Measurements from ENCODE around the gene ASIC5. TPM values are rescaled to one million over a fixed set of nuclear protein-coding genes. Genes with fewer than 3 reads are reported as not detected.

ASIC5 gene
- total and polyA plus RNA-seq, 9 donors, result 0.19 TPM; not detected in 8

- Histone ChIP-seq H3K4me1 (ENCODE audit: control insufficient read depth, insufficient read depth, low read length) (no peaks in the 10 kb centered on the region), H3K4me3 (ENCODE audit: low read length) (no peak overlapping the region), H3K27ac (ENCODE audit: low read length) (no peak overlapping the region), H3K27me3 (ENCODE audit: control insufficient read depth, insufficient read depth, low read length) (no peaks in the 10 kb centered on the region), H3K9me3 (replicated peaks; ENCODE audit: control insufficient read depth, low read depth, low read length) (no peaks in the 10 kb centered on the region), H3K36me3 (ENCODE audit: control insufficient read depth, insufficient read depth, low read length) (no peaks in the 10 kb centered on the region)
- no peak for DNase-seq
Observed at GRCh38 chr4:155842080-155842479, 24.0 kb downstream of the ASIC5 start.

GRCh38 chr4:155837203-155837796, 28.8 kb downstream of the ASIC5 start:
- H3K27me3 ChIP-seq (ENCODE audit: control insufficient read depth, insufficient read depth, low read length), result no peaks in the 10 kb centered on the region
- H3K4me1 ChIP-seq (ENCODE audit: control insufficient read depth, insufficient read depth, low read length), result no peaks in the 10 kb centered on the region
- no peaks in the 10 kb centered on the region for H3K36me3 ChIP-seq (ENCODE audit: control insufficient read depth, insufficient read depth, low read length)
- WGBS (ENCODE audit: insufficient coverage), result 57% methylated on average over 1 of the region's 1 CpG
- DNase-seq, result no peak
- no peak overlapping the region for H3K4me3 ChIP-seq (ENCODE audit: low read length)
- H3K9me3 ChIP-seq (replicated peaks; ENCODE audit: control insufficient read depth, low read depth, low read length), result no peaks in the 10 kb centered on the region
- no peak overlapping the region for H3K27ac ChIP-seq (ENCODE audit: low read length)

- H3K36me3 ChIP-seq (ENCODE audit: control insufficient read depth, insufficient read depth, low read length), result no peaks in the 10 kb centered on the region
- no peaks in the 10 kb centered on the region for H3K27me3 ChIP-seq (ENCODE audit: control insufficient read depth, insufficient read depth, low read length)
- DNase-seq, result no peak
- H3K27ac ChIP-seq (ENCODE audit: low read length), result no peak overlapping the region
- H3K9me3 ChIP-seq (replicated peaks; ENCODE audit: control insufficient read depth, low read depth, low read length), result no peaks in the 10 kb centered on the region
- H3K4me1 ChIP-seq (ENCODE audit: control insufficient read depth, insufficient read depth, low read length), result no peaks in the 10 kb centered on the region
- no peak overlapping the region for H3K4me3 ChIP-seq (ENCODE audit: low read length)
Observed at GRCh38 chr4:155832664-155833063, 33.4 kb downstream of the ASIC5 start.

- Histone ChIP-seq H3K27me3 (ENCODE audit: control insufficient read depth, insufficient read depth, low read length) (no peaks in the 10 kb centered on the region), H3K4me1 (ENCODE audit: control insufficient read depth, insufficient read depth, low read length) (no peaks in the 10 kb centered on the region), H3K9me3 (replicated peaks; ENCODE audit: control insufficient read depth, low read depth, low read length) (no peaks in the 10 kb centered on the region), H3K36me3 (ENCODE audit: control insufficient read depth, insufficient read depth, low read length) (no peaks in the 10 kb centered on the region), H3K27ac (ENCODE audit: low read length) (no peak overlapping the region), H3K4me3 (ENCODE audit: low read length) (no peak overlapping the region)
- no CpG with 5 or more reads among the region's 3 CpGs for WGBS (ENCODE audit: insufficient coverage)
- DNase-seq, result no peak
Observed at GRCh38 chr4:155828628-155829027, 37.4 kb downstream of the ASIC5 start.

GRCh38 chr4:155822572-155822971, 43.5 kb downstream of the ASIC5 start:
- H3K27me3 ChIP-seq (ENCODE audit: control insufficient read depth, insufficient read depth, low read length), result no peaks in the 10 kb centered on the region
- no CpG with 5 or more reads among the region's 3 CpGs for WGBS (ENCODE audit: insufficient coverage)

GRCh38 chr4:155820887-155821518, 45.1 kb downstream of the ASIC5 start:
- H3K4me3 ChIP-seq (ENCODE audit: low read length), result no peak overlapping the region
- no peak overlapping the region for H3K27ac ChIP-seq (ENCODE audit: low read length)
- DNase-seq, result no peak
- H3K4me1 ChIP-seq (ENCODE audit: control insufficient read depth, insufficient read depth, low read length), result no peaks in the 10 kb centered on the region
- no CpG with 5 or more reads among the region's 4 CpGs for WGBS (ENCODE audit: insufficient coverage)
- H3K36me3 ChIP-seq (ENCODE audit: control insufficient read depth, insufficient read depth, low read length), result no peaks in the 10 kb centered on the region
- no peaks in the 10 kb centered on the region for H3K27me3 ChIP-seq (ENCODE audit: control insufficient read depth, insufficient read depth, low read length)
- H3K9me3 ChIP-seq (replicated peaks; ENCODE audit: control insufficient read depth, low read depth, low read length), result no peaks in the 10 kb centered on the region

More at GRCh38 chr4:155822572-155822971, 43.5 kb downstream of the ASIC5 start:
- H3K9me3 ChIP-seq (replicated peaks; ENCODE audit: control insufficient read depth, low read depth, low read length), result no peaks in the 10 kb centered on the region
- H3K4me3 ChIP-seq (ENCODE audit: low read length), result no peak overlapping the region
- no peak for DNase-seq
- no peaks in the 10 kb centered on the region for H3K4me1 ChIP-seq (ENCODE audit: control insufficient read depth, insufficient read depth, low read length)
- H3K36me3 ChIP-seq (ENCODE audit: control insufficient read depth, insufficient read depth, low read length), result no peaks in the 10 kb centered on the region
- H3K27ac ChIP-seq (ENCODE audit: low read length), result no peak overlapping the region

- Histone ChIP-seq H3K9me3 (replicated peaks; ENCODE audit: control insufficient read depth, low read depth, low read length) (no peaks in the 10 kb centered on the region), H3K27me3 (ENCODE audit: control insufficient read depth, insufficient read depth, low read length) (no peaks in the 10 kb centered on the region), H3K4me1 (ENCODE audit: control insufficient read depth, insufficient read depth, low read length) (no peaks in the 10 kb centered on the region), H3K27ac (ENCODE audit: low read length) (no peak overlapping the region), H3K4me3 (ENCODE audit: low read length) (no peak overlapping the region), H3K36me3 (ENCODE audit: control insufficient read depth, insufficient read depth, low read length) (no peaks in the 10 kb centered on the region)
- no CpG with 5 or more reads among the region's 1 CpG for WGBS (ENCODE audit: insufficient coverage)
- peak; percentile 35 for DNase-seq
Observed at GRCh38 chr4:155819066-155819465, 47.0 kb downstream of the ASIC5 start.

GRCh38 chr4:155818639-155819038, 47.4 kb downstream of the ASIC5 start:
- Histone ChIP-seq H3K27ac (ENCODE audit: low read length) (no peak overlapping the region), H3K36me3 (ENCODE audit: control insufficient read depth, insufficient read depth, low read length) (no peaks in the 10 kb centered on the region), H3K9me3 (replicated peaks; ENCODE audit: control insufficient read depth, low read depth, low read length) (no peaks in the 10 kb centered on the region), H3K27me3 (ENCODE audit: control insufficient read depth, insufficient read depth, low read length) (no peaks in the 10 kb centered on the region), H3K4me1 (ENCODE audit: control insufficient read depth, insufficient read depth, low read length) (no peaks in the 10 kb centered on the region), H3K4me3 (ENCODE audit: low read length) (no peak overlapping the region)
- 88% methylated on average over 1 of the region's 2 CpGs for WGBS (ENCODE audit: insufficient coverage)
- no peak for DNase-seq

- H3K9me3 ChIP-seq (replicated peaks; ENCODE audit: control insufficient read depth, low read depth, low read length), result no peaks in the 10 kb centered on the region
- no peak overlapping the region for H3K4me3 ChIP-seq (ENCODE audit: low read length)
- DNase-seq, result no peak
- no peak overlapping the region for H3K27ac ChIP-seq (ENCODE audit: low read length)
- no CpG with 5 or more reads among the region's 2 CpGs for WGBS (ENCODE audit: insufficient coverage)
- no peaks in the 10 kb centered on the region for H3K36me3 ChIP-seq (ENCODE audit: control insufficient read depth, insufficient read depth, low read length)
- H3K4me1 ChIP-seq (ENCODE audit: control insufficient read depth, insufficient read depth, low read length), result no peaks in the 10 kb centered on the region
- H3K27me3 ChIP-seq (ENCODE audit: control insufficient read depth, insufficient read depth, low read length), result no peaks in the 10 kb centered on the region
Observed at GRCh38 chr4:155811083-155811482, 55.0 kb downstream of the ASIC5 start.

GRCh38 chr4:155809835-155810234, 56.2 kb downstream of the ASIC5 start:
- H3K4me3 ChIP-seq (ENCODE audit: low read length), result no peak overlapping the region
- no peaks in the 10 kb centered on the region for H3K27me3 ChIP-seq (ENCODE audit: control insufficient read depth, insufficient read depth, low read length)
- no CpG with 5 or more reads among the region's 1 CpG for WGBS (ENCODE audit: insufficient coverage)
- H3K36me3 ChIP-seq (ENCODE audit: control insufficient read depth, insufficient read depth, low read length), result peaks cover 2% of the 10 kb centered on the region
- no peaks in the 10 kb centered on the region for H3K4me1 ChIP-seq (ENCODE audit: control insufficient read depth, insufficient read depth, low read length)
- no peaks in the 10 kb centered on the region for H3K9me3 ChIP-seq (replicated peaks; ENCODE audit: control insufficient read depth, low read depth, low read length)
- H3K27ac ChIP-seq (ENCODE audit: low read length), result no peak overlapping the region
- peak; percentile 84 for DNase-seq

- WGBS (ENCODE audit: insufficient coverage), result no CpG with 5 or more reads among the region's 1 CpG
Observed at GRCh38 chr4:155807021-155807420, 59.1 kb downstream of the ASIC5 start.

More at GRCh38 chr4:155807021-155807420, 59.1 kb downstream of the ASIC5 start:
- DNase-seq, result peak; percentile 72
- Histone ChIP-seq H3K27me3 (ENCODE audit: control insufficient read depth, insufficient read depth, low read length) (no peaks in the 10 kb centered on the region), H3K4me1 (ENCODE audit: control insufficient read depth, insufficient read depth, low read length) (no peaks in the 10 kb centered on the region), H3K4me3 (ENCODE audit: low read length) (no peak overlapping the region), H3K9me3 (replicated peaks; ENCODE audit: control insufficient read depth, low read depth, low read length) (no peaks in the 10 kb centered on the region), H3K36me3 (ENCODE audit: control insufficient read depth, insufficient read depth, low read length) (peaks cover 11% of the 10 kb centered on the region), H3K27ac (ENCODE audit: low read length) (no peak overlapping the region)

Measured in muscle of leg (tissue), 11 donors.